ENCODE results near the gene GRID1. TPM values are rescaled to one million over a fixed set of nuclear protein-coding genes. Genes with fewer than 3 reads are reported as not detected.
A peak's percentile ranks its signal among the peaks of the same experiment; 100 is the strongest.

The GRID1 gene
- total and polyA plus RNA-seq, 5 donors, result 0.06 to 1.8 (median 0.29) TPM

DNA sequence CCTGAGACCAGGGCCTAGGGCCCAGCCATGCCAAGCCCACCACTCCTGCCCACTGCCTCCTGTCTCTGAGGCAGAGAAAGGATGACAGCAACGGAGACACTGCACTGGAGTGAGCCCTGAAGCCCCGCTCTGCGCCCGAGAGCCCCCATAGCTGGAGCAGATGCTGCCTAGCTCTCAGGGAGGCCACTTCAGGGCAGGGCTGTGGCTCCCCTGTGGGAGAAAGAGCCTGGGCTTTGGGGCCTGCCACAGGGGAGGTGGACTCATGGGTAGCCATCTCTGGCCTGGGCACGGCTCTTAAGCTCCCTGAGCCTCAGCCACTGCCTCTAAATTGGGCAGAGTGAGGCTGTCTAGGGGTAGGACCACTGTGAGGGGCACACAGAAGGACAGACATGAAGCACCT is 214.2 kb downstream of the GRID1 start:
- peak in 1 of 2 donors; percentile 22 for ATAC-seq

DNA sequence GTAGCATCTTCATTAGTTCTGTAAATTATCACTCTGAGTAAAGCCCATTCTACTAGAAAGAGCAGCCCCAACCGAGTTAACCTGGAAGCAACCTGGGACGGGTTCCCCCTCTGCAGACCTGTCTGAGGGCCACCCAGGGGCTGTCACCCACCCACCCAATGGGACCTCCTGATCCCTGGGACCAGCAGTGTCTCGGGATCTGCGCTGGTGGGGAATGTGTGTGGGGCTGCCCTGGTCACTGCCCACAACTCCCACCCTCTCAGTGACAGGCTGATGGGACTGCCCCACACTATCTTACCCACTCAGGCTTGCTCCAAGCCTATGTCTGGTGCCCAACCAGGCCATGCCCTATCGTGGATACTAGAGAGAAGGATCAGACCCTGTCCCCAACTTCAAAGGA is 215.0 kb downstream of the GRID1 start:
- ATAC-seq, result no peak
- intact Hi-C loops (cut with DNase I), result no loop called here
- Histone ChIP-seq H3K27ac (ENCODE audit: low read length) (no peak overlapping the region), H3K9me3 (ENCODE audit: control insufficient read depth, low read length) (no peaks in the 10 kb centered on the region), H3K4me1 (ENCODE audit: control insufficient read depth, insufficient read depth, low read length) (no peaks in the 10 kb centered on the region), H3K27me3 (ENCODE audit: control insufficient read depth, insufficient read depth) (no peaks in the 10 kb centered on the region), H3K4me3 (ENCODE audit: low read length) (no peak overlapping the region)
- WGBS, result 72% methylated on average over 5 of the region's 5 CpGs
- DNase-seq, result no peak

More for the DNA sequence above, 214.2 kb downstream of the GRID1 start:
- 89% methylated on average over 5 of the region's 5 CpGs for WGBS
- no peaks in the 10 kb centered on the region for H3K4me1 ChIP-seq (ENCODE audit: control insufficient read depth, insufficient read depth, low read length)
- no peak overlapping the region for H3K4me3 ChIP-seq (ENCODE audit: low read length)
- no peaks in the 10 kb centered on the region for H3K27me3 ChIP-seq (ENCODE audit: control insufficient read depth, insufficient read depth)
- H3K9me3 ChIP-seq (ENCODE audit: control insufficient read depth, low read length), result no peaks in the 10 kb centered on the region
- DNase-seq, result no peak
- intact Hi-C loops (cut with DNase I), result no loop called here
- H3K27ac ChIP-seq (ENCODE audit: low read length), result no peak overlapping the region

DNA sequence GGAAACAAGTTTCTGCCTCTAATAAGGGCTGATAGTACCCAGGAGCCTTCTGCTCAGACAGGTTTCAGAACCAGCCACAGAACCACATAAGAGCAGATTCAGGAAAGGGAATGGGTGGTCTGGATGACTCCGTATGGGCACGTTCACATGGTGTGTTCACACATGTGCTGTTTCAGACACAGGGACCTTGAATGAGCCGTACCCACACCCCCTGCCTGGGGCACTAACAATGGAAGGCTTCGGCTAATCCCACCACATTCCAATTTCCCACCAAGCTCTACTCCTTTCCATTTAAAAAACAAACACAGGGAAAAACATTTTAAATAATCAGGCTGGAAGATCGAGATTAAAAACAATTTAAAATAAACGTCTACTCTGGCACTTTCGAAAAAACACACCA is 217.3 kb downstream of the GRID1 start:
- DNase-seq (no peak), ATAC-seq (no peak)
- H3K9me3 ChIP-seq (ENCODE audit: control insufficient read depth, low read length), result no peaks in the 10 kb centered on the region
- no peak overlapping the region for H3K27ac ChIP-seq (ENCODE audit: low read length)
- WGBS, result 73% methylated on average over 7 of the region's 7 CpGs
- intact Hi-C loops (cut with DNase I), result no loop called here
- no peaks in the 10 kb centered on the region for H3K27me3 ChIP-seq (ENCODE audit: control insufficient read depth, insufficient read depth)
- H3K4me1 ChIP-seq (ENCODE audit: control insufficient read depth, insufficient read depth, low read length), result no peaks in the 10 kb centered on the region
- no peak overlapping the region for H3K4me3 ChIP-seq (ENCODE audit: low read length)

- DNase-seq (no peak), ATAC-seq (no peak)
- no peaks in the 10 kb centered on the region for H3K9me3 ChIP-seq (ENCODE audit: control insufficient read depth, low read length)
- no peaks in the 10 kb centered on the region for H3K27me3 ChIP-seq (ENCODE audit: control insufficient read depth, insufficient read depth)
- intact Hi-C loops (cut with DNase I), result no loop called here
- no peak overlapping the region for H3K4me3 ChIP-seq (ENCODE audit: low read length)
- WGBS, result 70% methylated on average over 2 of the region's 2 CpGs
- H3K4me1 ChIP-seq (ENCODE audit: control insufficient read depth, insufficient read depth, low read length), result no peaks in the 10 kb centered on the region
- H3K27ac ChIP-seq (ENCODE audit: low read length), result no peak overlapping the region
Observed at GRCh38 chr10:86148117-86148516, 218.5 kb downstream of the GRID1 start.

GRCh38 chr10:86144301-86144700 is 222.3 kb downstream of the GRID1 start:
- Histone ChIP-seq H3K27me3 (ENCODE audit: control insufficient read depth, insufficient read depth) (no peaks in the 10 kb centered on the region), H3K9me3 (ENCODE audit: control insufficient read depth, low read length) (no peaks in the 10 kb centered on the region), H3K4me3 (ENCODE audit: low read length) (no peak overlapping the region), H3K27ac (ENCODE audit: low read length) (no peak overlapping the region), H3K4me1 (ENCODE audit: control insufficient read depth, insufficient read depth, low read length) (no peaks in the 10 kb centered on the region)
- intact Hi-C loops (cut with DNase I), result no loop called here
- WGBS, result 83% methylated on average over 8 of the region's 8 CpGs
- ATAC-seq (no peak), DNase-seq (no peak)

- intact Hi-C loops (cut with DNase I), result no loop called here
- WGBS, result 86% methylated on average over 5 of the region's 5 CpGs
- no peaks in the 10 kb centered on the region for H3K9me3 ChIP-seq (ENCODE audit: control insufficient read depth, low read length)
- H3K4me3 ChIP-seq (ENCODE audit: low read length), result no peak overlapping the region
- H3K27ac ChIP-seq (ENCODE audit: low read length), result no peak overlapping the region
- ATAC-seq (no peak), DNase-seq (no peak)
- no peaks in the 10 kb centered on the region for H3K4me1 ChIP-seq (ENCODE audit: control insufficient read depth, insufficient read depth, low read length)
- H3K27me3 ChIP-seq (ENCODE audit: control insufficient read depth, insufficient read depth), result no peaks in the 10 kb centered on the region
Observed at GRCh38 chr10:86141896-86142295, 224.7 kb downstream of the GRID1 start.

- WGBS, result 88% methylated on average over 11 of the region's 11 CpGs
- H3K4me3 ChIP-seq (ENCODE audit: low read length), result no peak overlapping the region
- DNase-seq (no peak), ATAC-seq (no peak)
- no peaks in the 10 kb centered on the region for H3K9me3 ChIP-seq (ENCODE audit: control insufficient read depth, low read length)
- no peaks in the 10 kb centered on the region for H3K27me3 ChIP-seq (ENCODE audit: control insufficient read depth, insufficient read depth)
- intact Hi-C loops (cut with DNase I), result no loop called here
- no peaks in the 10 kb centered on the region for H3K4me1 ChIP-seq (ENCODE audit: control insufficient read depth, insufficient read depth, low read length)
- H3K27ac ChIP-seq (ENCODE audit: low read length), result no peak overlapping the region
Observed at GRCh38 chr10:86139066-86139657, 227.4 kb downstream of the GRID1 start.

DNA sequence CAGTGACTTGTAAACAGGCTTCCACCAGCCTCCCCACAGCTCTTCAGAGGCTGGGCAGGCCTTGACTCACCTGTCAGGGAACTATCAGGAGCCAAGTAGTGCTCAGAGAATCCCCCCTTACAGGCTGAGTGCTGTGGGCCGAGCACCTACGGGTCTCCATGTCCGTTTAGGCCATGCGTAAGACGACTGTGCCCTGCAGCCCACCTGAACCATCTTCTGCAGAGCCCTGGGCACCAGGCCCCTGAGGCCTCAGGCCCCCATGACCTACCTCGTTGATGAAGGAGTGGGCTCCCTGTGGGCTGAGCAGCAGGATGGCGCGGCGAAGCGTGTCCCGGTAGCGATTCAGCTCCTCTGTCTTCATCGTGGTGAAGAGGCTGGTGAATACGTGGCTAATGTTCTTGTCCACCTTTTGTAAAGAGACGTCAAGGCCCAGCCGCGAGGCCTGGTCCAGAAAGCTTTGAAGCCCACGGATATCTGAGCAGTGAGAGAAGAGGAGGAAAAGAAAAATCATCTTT is 228.0 kb downstream of the GRID1 start:
- no peaks in the 10 kb centered on the region for H3K9me3 ChIP-seq (ENCODE audit: control insufficient read depth, low read length)
- no peaks in the 10 kb centered on the region for H3K27me3 ChIP-seq (ENCODE audit: control insufficient read depth, insufficient read depth)
- no peak for ATAC-seq
- H3K4me1 ChIP-seq (ENCODE audit: control insufficient read depth, insufficient read depth, low read length), result no peaks in the 10 kb centered on the region
- intact Hi-C loops (cut with DNase I), result no loop called here
- DNase-seq, result no peak
- 94% methylated on average over 18 of the region's 18 CpGs for WGBS
- no peak overlapping the region for H3K27ac ChIP-seq (ENCODE audit: low read length)
- no peak overlapping the region for H3K4me3 ChIP-seq (ENCODE audit: low read length)

GRCh38 chr10:86137561-86137960 is 229.0 kb downstream of the GRID1 start:
- H3K9me3 ChIP-seq (ENCODE audit: control insufficient read depth, low read length), result no peaks in the 10 kb centered on the region
- no peak overlapping the region for H3K27ac ChIP-seq (ENCODE audit: low read length)
- DNase-seq (no peak), ATAC-seq (no peak)
- WGBS, result 86% methylated on average over 7 of the region's 7 CpGs
- no peaks in the 10 kb centered on the region for H3K27me3 ChIP-seq (ENCODE audit: control insufficient read depth, insufficient read depth)
- intact Hi-C loops (cut with DNase I), result no loop called here
- no peak overlapping the region for H3K4me3 ChIP-seq (ENCODE audit: low read length)
- H3K4me1 ChIP-seq (ENCODE audit: control insufficient read depth, insufficient read depth, low read length), result no peaks in the 10 kb centered on the region

GRCh38 chr10:86136934-86137333 is 229.7 kb downstream of the GRID1 start:
- H3K4me1 ChIP-seq (ENCODE audit: control insufficient read depth, insufficient read depth, low read length), result no peaks in the 10 kb centered on the region
- no peak overlapping the region for H3K27ac ChIP-seq (ENCODE audit: low read length)
- no peak overlapping the region for H3K4me3 ChIP-seq (ENCODE audit: low read length)
- 71% methylated on average over 4 of the region's 4 CpGs for WGBS
- ATAC-seq (no peak), DNase-seq (no peak)
- no peaks in the 10 kb centered on the region for H3K9me3 ChIP-seq (ENCODE audit: control insufficient read depth, low read length)
- no peaks in the 10 kb centered on the region for H3K27me3 ChIP-seq (ENCODE audit: control insufficient read depth, insufficient read depth)
- intact Hi-C loops (cut with DNase I), result no loop called here

GRCh38 chr10:86135191-86135590 is 231.4 kb downstream of the GRID1 start:
- Histone ChIP-seq H3K4me3 (ENCODE audit: low read length) (no peak overlapping the region), H3K27ac (ENCODE audit: low read length) (no peak overlapping the region), H3K27me3 (ENCODE audit: control insufficient read depth, insufficient read depth) (no peaks in the 10 kb centered on the region), H3K9me3 (ENCODE audit: control insufficient read depth, low read length) (no peaks in the 10 kb centered on the region), H3K4me1 (ENCODE audit: control insufficient read depth, insufficient read depth, low read length) (no peaks in the 10 kb centered on the region)
- no peak for DNase-seq
- ATAC-seq, result peak in 1 of 2 donors; percentile 23
- 90% methylated on average over 2 of the region's 2 CpGs for WGBS
- intact Hi-C loops (cut with DNase I), result no loop called here
